B cell (primary cell): ENCODE measurements around the gene WBP1. TPM values are rescaled to one million over a fixed set of nuclear protein-coding genes. Genes with fewer than 3 reads are reported as not detected.

Experiments
- ATAC-seq: fragments of 200-7000 bp; cut with Tn5 transposase; one replicate; pipeline ENCODE4 v1.10.0; 2021; ENCODE audit warnings: low read depth, mild to moderate bottlenecking, moderate number of reproducible peaks, moderate library complexity
- CTCF ChIA-PET: fragments of 350-600 bp; sonication (Branson Sonifier 250); formaldehyde crosslinking; loops from one replicate; lab custom pipeline; 2021; ENCODE audit warnings: antibody characterized with exemption, inconsistent platforms; lab: Charles Lee
- POLR2A ChIA-PET: fragments of 350-600 bp; sonication (Branson Sonifier 250); formaldehyde crosslinking; loops from one replicate; lab custom pipeline; 2021; ENCODE audit warnings: antibody characterized with exemption; lab: Charles Lee
- DNase-seq: peaks from one replicate; pipeline ENCODE4 v3.0.0; 2013
- H2AFZ ChIP-seq: 2 replicates; pipeline ENCODE4 v1.6.1; 2012; ENCODE audit warnings: mild to moderate bottlenecking, low read depth, low read length; ENCODE audit not compliant: insufficient read depth, poor library complexity, severe bottlenecking
- H3K27ac ChIP-seq, 2 donors: 1 replicate in 1 of 2; 2 replicates in 1 of 2; pipeline ENCODE4 v1.5.1; 2012 to 2013; ENCODE audit warnings: low read length in 2 of 2, mild to moderate bottlenecking in 2 of 2, moderate library complexity in 1 of 2
- H3K27me3 ChIP-seq, 4 experiments: fragments of 200-600 bp in 1 of 4; sonication (generic) in 1 of 4; replicated peaks in 1 of 4; 1 replicate in 2 of 4; 2 replicates in 2 of 4; pipeline versions ENCODE4 v1.6.1 to v1.7.0; 2013 to 2016; ENCODE audit warnings: low read length in 3 of 4, mild to moderate bottlenecking in 2 of 4, mixed read lengths in 1 of 4, moderate library complexity in 1 of 4; ENCODE audit not compliant: insufficient read depth in 4 of 4, control insufficient read depth in 3 of 4; ENCODE audit errors: control extremely low read depth in 1 of 4
- H3K36me3 ChIP-seq, 2 experiments: replicated peaks in 1 of 2; 1 replicate in 1 of 2; 2 replicates in 1 of 2; pipeline versions ENCODE4 v1.6.1 to v1.7.1; 2013; ENCODE audit warnings: low read length in 1 of 2; ENCODE audit not compliant: insufficient read depth in 2 of 2, control insufficient read depth in 1 of 2; ENCODE audit errors: control extremely low read depth in 1 of 2, extremely low read depth in 1 of 2
- H3K4me1 ChIP-seq, 2 donors: fragments of 200-600 bp in 1 of 2; sonication (generic) in 1 of 2; 1 replicate in 1 of 2; 2 replicates in 1 of 2; pipeline versions ENCODE4 v1.5.1 to v1.6.1; 2013 to 2017; ENCODE audit warnings: low read length in 2 of 2; ENCODE audit not compliant: control insufficient read depth in 2 of 2, insufficient read depth in 2 of 2
- H3K4me2 ChIP-seq: replicated peaks from 2 replicates; pipeline ENCODE3; 2012; ENCODE audit warnings: mild to moderate bottlenecking, low read depth, low read length; ENCODE audit not compliant: poor library complexity, severe bottlenecking
- H3K4me3 ChIP-seq, 5 experiments: fragments of 200-600 bp in 1 of 5; sonication (generic) in 1 of 5; 1 replicate in 3 of 5; 2 replicates in 2 of 5; pipeline versions ENCODE4 v1.5.1 to v1.7.0; 2011 to 2016; ENCODE audit warnings: low read length in 4 of 5, mild to moderate bottlenecking in 4 of 5, low read depth in 2 of 5, control low read depth in 1 of 5, moderate library complexity in 1 of 5; ENCODE audit not compliant: insufficient read depth in 1 of 5; ENCODE audit errors: control extremely low read depth in 1 of 5, extremely low read depth in 1 of 5
- H3K79me2 ChIP-seq: fragments of 200-600 bp; sonication (generic); one replicate; pipeline ENCODE4 v1.6.0; 2016; ENCODE audit warnings: low read length; ENCODE audit not compliant: control insufficient read depth, insufficient read depth
- H3K9ac ChIP-seq: fragments of 200-600 bp; sonication (generic); 2 replicates; pipeline ENCODE4 v1.6.1; 2017; ENCODE audit warnings: mild to moderate bottlenecking, low read length, moderate library complexity
- H3K9me3 ChIP-seq, 3 donors: one replicate each; pipeline versions ENCODE4 v1.6.1 to v1.7.1; 2013; ENCODE audit warnings: low read length in 2 of 3; ENCODE audit not compliant: control insufficient read depth in 2 of 3, insufficient read depth in 1 of 3; ENCODE audit errors: control extremely low read depth in 1 of 3
- H4K20me1 ChIP-seq: 2 replicates; pipeline ENCODE4 v1.6.0; 2012; ENCODE audit warnings: mild to moderate bottlenecking, low read length; ENCODE audit not compliant: insufficient read depth, control insufficient read depth, poor library complexity, severe bottlenecking
- H3K27ac Mint-ChIP-seq: one replicate; pipeline ENCODE4 v1.8.0; 2021; ENCODE audit warnings: mixed read lengths
- H3K27me3 Mint-ChIP-seq: one replicate; pipeline ENCODE4 v1.8.0; 2021; ENCODE audit warnings: mixed read lengths
- H3K4me1 Mint-ChIP-seq: one replicate; pipeline ENCODE4 v1.8.0; 2021; ENCODE audit warnings: mixed read lengths
- H3K4me3 Mint-ChIP-seq: one replicate; pipeline ENCODE4 v1.8.0; 2021; ENCODE audit warnings: mixed read lengths
- H3K9me3 Mint-ChIP-seq: one replicate; pipeline ENCODE4 v1.8.0; 2022; ENCODE audit warnings: mixed read lengths; ENCODE audit not compliant: insufficient read depth
- EZH2 ChIP-seq: IDR thresholded peaks from 2 replicates; pipeline ENCODE4 v1.6.1; 2012; ENCODE audit warnings: borderline replicate concordance, low read depth, mild to moderate bottlenecking, moderate library complexity, low read length; ENCODE audit not compliant: insufficient read depth, poor library complexity, severe bottlenecking
- WGBS: methylation state at CpG from one replicate; pipeline ENCODE4 v1.1.5; 2013; ENCODE audit warnings: missing lambda C conversion rate; ENCODE audit not compliant: insufficient coverage; 5-methylcytosine and 5-hydroxymethylcytosine counted together
- intact Hi-C: fragments of 100-400 bp; cut with micrococcal nuclease; formaldehyde crosslinking; loops from one replicate; pipeline ENCODE4 v1.10.0; 2022
- polyA plus RNA-seq: library from polyadenylated mRNA; depleted of rRNA; stranded (reverse); fragments of >200 nt; gene quantifications from 2 replicates; pipeline ENCODE4 v1.2.3, GENCODE V29; 2012
- total RNA-seq, 2 donors: library from RNA; stranded (reverse); fragments of 120-200 nt in 1 of 2; gene quantifications; 1 replicate in 1 of 2; 2 replicates in 1 of 2; pipeline versions ENCODE4 v1.2.3 to v1.2.4, GENCODE V29; 2013 to 2022
- TF ChIP-seq, protein P1 (sequence below): fragments of 200-600 bp; IDR thresholded peaks from one replicate; pipeline ENCODE4 v1.8.0; 2022; ENCODE audit warnings: antibody characterized with exemption, mild to moderate bottlenecking

WBP1 gene
- total and polyA plus RNA-seq, 2 donors (not counting 1 experiment from before 2014, with no cell fraction given) = 98.4 to 207 TPM

DNA sequence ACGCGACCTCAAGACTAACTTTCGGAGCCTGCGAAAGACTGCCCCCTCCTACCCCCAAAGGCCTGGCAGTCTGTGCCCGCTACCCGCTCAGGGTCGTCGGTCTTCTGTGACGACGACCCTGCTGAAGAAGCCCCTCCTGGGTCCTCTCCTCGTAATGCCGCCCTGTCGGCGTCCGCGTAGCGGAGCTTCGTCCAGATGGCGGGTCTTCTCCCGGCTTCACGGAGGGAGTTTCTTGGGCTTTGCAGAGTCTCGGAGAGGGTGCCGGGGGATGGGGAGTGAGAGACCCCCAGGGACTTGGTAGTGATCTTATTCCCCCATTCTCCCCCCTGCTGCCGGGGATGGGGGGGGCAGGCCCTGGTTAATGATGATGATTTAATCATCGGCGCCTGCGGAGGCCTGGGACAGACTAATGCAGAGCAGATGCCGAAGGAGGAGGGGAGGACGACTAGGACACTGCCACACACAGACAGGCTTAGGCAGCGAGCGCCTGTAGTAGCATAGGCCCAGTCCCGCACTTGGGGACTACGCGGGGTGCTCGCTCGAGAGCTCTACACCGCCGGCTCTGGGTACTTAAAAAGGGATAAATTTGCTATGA, 49.8 kb downstream of the WBP1 start:
- H4K20me1 ChIP-seq = no peaks in the 10 kb centered on the region
- no peak for TF ChIP-seq EZH2
- TF ChIP-seq, protein P1, sequence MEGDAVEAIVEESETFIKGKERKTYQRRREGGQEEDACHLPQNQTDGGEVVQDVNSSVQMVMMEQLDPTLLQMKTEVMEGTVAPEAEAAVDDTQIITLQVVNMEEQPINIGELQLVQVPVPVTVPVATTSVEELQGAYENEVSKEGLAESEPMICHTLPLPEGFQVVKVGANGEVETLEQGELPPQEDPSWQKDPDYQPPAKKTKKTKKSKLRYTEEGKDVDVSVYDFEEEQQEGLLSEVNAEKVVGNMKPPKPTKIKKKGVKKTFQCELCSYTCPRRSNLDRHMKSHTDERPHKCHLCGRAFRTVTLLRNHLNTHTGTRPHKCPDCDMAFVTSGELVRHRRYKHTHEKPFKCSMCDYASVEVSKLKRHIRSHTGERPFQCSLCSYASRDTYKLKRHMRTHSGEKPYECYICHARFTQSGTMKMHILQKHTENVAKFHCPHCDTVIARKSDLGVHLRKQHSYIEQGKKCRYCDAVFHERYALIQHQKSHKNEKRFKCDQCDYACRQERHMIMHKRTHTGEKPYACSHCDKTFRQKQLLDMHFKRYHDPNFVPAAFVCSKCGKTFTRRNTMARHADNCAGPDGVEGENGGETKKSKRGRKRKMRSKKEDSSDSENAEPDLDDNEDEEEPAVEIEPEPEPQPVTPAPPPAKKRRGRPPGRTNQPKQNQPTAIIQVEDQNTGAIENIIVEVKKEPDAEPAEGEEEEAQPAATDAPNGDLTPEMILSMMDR = no peak
- DNase-seq (no peak), ATAC-seq (no peak)
- H3K27ac ChIP-seq = peak overlapping the region; percentile 91 to 96
- WGBS = 20% methylated on average over 25 of the region's 38 CpGs
- H3K36me3 ChIP-seq = peaks cover 0 to 10% of the 10 kb centered on the region in 2 experiments
- H3K4me2 ChIP-seq = peak overlapping the region; percentile 88
- POLR2A ChIA-PET = interaction anchor here (0.5 to 2.8 kb wide), 8 partner anchors 9 to 147 kb away, joined by 4 to 13 read pairs (median 5); partner anchors contain the start of genes AUP1, HTRA2 and WBP1
- Mint-ChIP-seq H3K4me1 (peaks cover 50% of the 10 kb centered on the region), H3K27me3 (peaks cover 40% of the 10 kb centered on the region), H3K27ac (peak overlapping the region; percentile 99), H3K9me3 (no peaks in the 10 kb centered on the region), H3K4me3 (peak overlapping the region; percentile 96)
- H3K27me3 ChIP-seq = peaks cover 0 to 55% (median 15%) of the 10 kb centered on the region in 4 experiments
- CTCF ChIA-PET = interaction anchor here (1.7 to 8.1 kb wide), 5 partner anchors 23 to 80 kb away, joined by 4 to 111 read pairs (median 13); partner anchors contain the start of genes AUP1, CCDC142, HTRA2 and TTC31
- H3K9ac ChIP-seq = peak overlapping the region; percentile 84
- peaks cover 0 to 13% (median 0%) of the 10 kb centered on the region in 3 donors for H3K9me3 ChIP-seq
- H2AFZ ChIP-seq = peak overlapping the region; percentile 90
- peaks cover 8% of the 10 kb centered on the region for H3K79me2 ChIP-seq
- H3K4me1 ChIP-seq = peaks cover 28 to 31% of the 10 kb centered on the region in 2 donors
- intact Hi-C loops = loop anchor here (1.0 to 5.0 kb wide), 7 partner anchors 8 to 144 kb away; partner anchors contain the start of genes AUP1, DOK1, HTRA2 and SEMA4F
- H3K4me3 ChIP-seq = peak overlapping the region; percentile 78 to 97 (median 83)

DNA sequence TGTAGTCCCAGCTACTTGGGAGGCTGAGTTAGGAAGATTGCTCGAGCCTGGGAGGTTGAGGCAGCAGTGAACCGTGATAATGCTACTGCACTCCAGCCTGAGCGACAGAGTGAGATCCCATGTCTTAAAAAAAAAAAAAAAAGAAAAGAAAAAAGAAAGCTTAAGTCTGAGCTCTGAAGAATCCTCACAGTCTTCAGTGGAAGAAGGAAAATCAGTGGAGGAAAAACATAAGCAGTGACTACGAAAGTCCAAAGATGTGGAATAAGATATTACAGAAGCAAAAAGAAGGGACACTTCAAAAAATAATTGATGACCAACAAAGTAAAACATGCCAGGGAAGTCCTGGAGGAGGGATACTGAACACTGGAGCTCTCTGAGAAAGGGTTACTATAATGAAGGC, 52.0 kb downstream of the WBP1 start:
- Histone ChIP-seq H3K36me3 (peaks cover 0 to 7% of the 10 kb centered on the region in 2 experiments), H3K4me1 (peaks cover 36 to 43% of the 10 kb centered on the region in 2 donors), H3K27ac (no peak overlapping the region), H2AFZ (no peak overlapping the region), H3K27me3 (peaks cover 0 to 57% (median 28%) of the 10 kb centered on the region in 4 experiments), H3K4me3 (no peak overlapping the region), H3K9ac (no peak overlapping the region), H3K9me3 (peaks cover 0 to 21% (median 0%) of the 10 kb centered on the region in 3 donors), H3K79me2 (peaks cover 8% of the 10 kb centered on the region), H3K4me2 (no peak overlapping the region), H4K20me1 (no peaks in the 10 kb centered on the region)
- ATAC-seq (no peak), DNase-seq (no peak)
- no peak overlapping the region for H3K4me3 Mint-ChIP-seq
- CTCF ChIA-PET = interaction anchor here (1.3 to 8.1 kb wide), 3 partner anchors 22 to 78 kb away, joined by 4 to 111 read pairs (median 6); partner anchors contain the start of genes CCDC142 and TTC31
- POLR2A ChIA-PET = interaction anchor here (0.7 kb wide), 1 partner anchor 70 kb away, joined by 4 read pairs; no protein-coding TSS in a partner anchor
- no peaks in the 10 kb centered on the region for H3K9me3 Mint-ChIP-seq
- H3K27ac Mint-ChIP-seq = no peak overlapping the region
- 90% methylated on average over 4 of the region's 4 CpGs for WGBS
- H3K27me3 Mint-ChIP-seq = peaks cover 28% of the 10 kb centered on the region
- peaks cover 38% of the 10 kb centered on the region for H3K4me1 Mint-ChIP-seq
- no peak for TF ChIP-seq EZH2
- TF ChIP-seq, protein P1 = no peak
- intact Hi-C loops = no loop called here
